SK-N-SH treated with all-trans-retinoic acid at 6 μM for 48 hours (cell line): ENCODE data around the gene LDHAL6B.

ENCODE experiments used
- ARNTL ChIP-seq: fragments of 450-650 bp; formaldehyde crosslinking; IDR thresholded peaks from 2 replicates; pipeline ENCODE4 v1.5.0; 2020; ENCODE audit warnings: low read depth, mild to moderate bottlenecking, moderate library complexity, borderline replicate concordance
- BACH2 ChIP-seq: fragments of 250-450 bp; sonication (Bioruptor Pico); IDR thresholded peaks from 2 replicates; pipeline ENCODE4 v1.9.0; 2021; ENCODE audit warnings: mild to moderate bottlenecking, borderline replicate concordance
- PATZ1 ChIP-seq: fragments of 250-450 bp; sonication (Bioruptor Pico); IDR thresholded peaks from 2 replicates; pipeline ENCODE4 v1.8.0; 2020; ENCODE audit warnings: mild to moderate bottlenecking, moderate library complexity, borderline replicate concordance
- RARB ChIP-seq: fragments of 250-450 bp; sonication (Bioruptor Pico); IDR thresholded peaks from 2 replicates; pipeline ENCODE4 v1.8.0; 2021; ENCODE audit warnings: mild to moderate bottlenecking, moderate library complexity
- TOX ChIP-seq: fragments of 250-450 bp; sonication (Bioruptor Pico); IDR thresholded peaks from 2 replicates; pipeline ENCODE4 v1.8.0; 2021; ENCODE audit warnings: mild to moderate bottlenecking, moderate library complexity, borderline replicate concordance

- TF ChIP-seq TOX (CRISPR knock-in tag) (no peak), ARNTL (CRISPR knock-in tag) (no peak), PATZ1 (CRISPR knock-in tag) (no peak), BACH2 (CRISPR knock-in tag) (no peak), RARB (CRISPR knock-in tag) (no peak)
Observed at GRCh38 chr15:59166601-59167265, 39.9 kb upstream of the LDHAL6B start.
